Epithelial cell of proximal tubule (primary cell): ENCODE data around the gene MRPS10. TPM values are rescaled to one million over a fixed set of nuclear protein-coding genes. Genes with fewer than 3 reads are reported as not detected.
"Not testable (repeated sequence)": the region's sequence is repeated elsewhere in the genome, so short reads cannot be mapped to it uniquely, and the experiment has no call there.

Experiments
- DNase-seq: peaks from one replicate; pipeline ENCODE4 v3.0.0-alpha.2; 2011; ENCODE audit warnings: low read depth
- H3K4me3 ChIP-seq: 2 replicates; pipeline ENCODE4 v1.5.1; 2011; ENCODE audit warnings: low read depth, mild to moderate bottlenecking, low read length
- total RNA-seq: library from RNA; depleted of rRNA; stranded (reverse); fragments of >200 nt; gene quantifications from 2 replicates; pipeline ENCODE4 v1.2.3, GENCODE V29; 2015
- TF ChIP-seq, protein P1 (sequence below): conservative IDR thresholded peaks from 2 replicates; pipeline ENCODE4 v1.5.1; 2012; ENCODE audit warnings: low read depth, mild to moderate bottlenecking, low read length

MRPS10 gene
- total RNA-seq, 1 donor from 2014 or later = 40.3 TPM

DNA sequence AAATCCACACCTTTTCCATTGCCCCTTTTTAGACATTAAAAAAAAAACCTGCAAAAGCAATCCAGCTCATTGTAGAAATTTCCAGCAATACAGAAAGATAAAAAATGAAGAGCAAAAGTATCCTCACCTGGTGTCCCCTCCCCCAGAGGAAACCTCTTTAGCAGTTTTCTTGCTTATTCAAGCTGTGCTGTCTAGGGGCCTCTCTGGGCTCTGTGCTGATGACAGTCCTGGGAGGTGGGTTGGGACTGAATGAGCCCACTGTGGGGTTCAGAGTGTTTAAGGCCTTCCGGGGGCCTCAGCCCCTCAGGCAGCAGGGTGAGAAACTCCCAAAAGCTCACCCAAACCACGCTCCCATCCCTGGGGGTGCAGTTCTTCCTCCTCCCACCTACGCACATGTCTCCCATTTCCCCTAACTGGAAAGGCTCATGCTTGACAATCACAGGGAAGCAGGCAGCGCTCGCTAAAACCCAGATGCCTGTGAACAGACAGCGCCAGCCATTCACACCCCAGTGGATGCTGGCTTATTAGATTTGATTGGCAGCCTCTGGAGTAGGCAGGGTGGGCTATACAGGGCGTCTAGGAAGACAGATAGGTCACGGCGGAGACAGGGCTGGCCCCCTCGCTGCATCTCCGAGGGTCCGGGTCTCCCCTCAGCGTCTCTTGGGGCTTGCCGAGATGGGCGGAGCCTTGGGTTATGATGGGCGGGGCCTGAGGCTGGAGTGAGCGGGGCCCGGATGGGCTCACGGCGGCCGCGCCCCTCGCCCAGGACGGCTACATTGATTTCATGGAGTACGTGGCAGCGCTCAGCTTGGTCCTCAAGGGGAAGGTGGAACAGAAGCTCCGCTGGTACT lies 39.9 kb downstream of the MRPS10 start:
- TF ChIP-seq, protein P1, sequence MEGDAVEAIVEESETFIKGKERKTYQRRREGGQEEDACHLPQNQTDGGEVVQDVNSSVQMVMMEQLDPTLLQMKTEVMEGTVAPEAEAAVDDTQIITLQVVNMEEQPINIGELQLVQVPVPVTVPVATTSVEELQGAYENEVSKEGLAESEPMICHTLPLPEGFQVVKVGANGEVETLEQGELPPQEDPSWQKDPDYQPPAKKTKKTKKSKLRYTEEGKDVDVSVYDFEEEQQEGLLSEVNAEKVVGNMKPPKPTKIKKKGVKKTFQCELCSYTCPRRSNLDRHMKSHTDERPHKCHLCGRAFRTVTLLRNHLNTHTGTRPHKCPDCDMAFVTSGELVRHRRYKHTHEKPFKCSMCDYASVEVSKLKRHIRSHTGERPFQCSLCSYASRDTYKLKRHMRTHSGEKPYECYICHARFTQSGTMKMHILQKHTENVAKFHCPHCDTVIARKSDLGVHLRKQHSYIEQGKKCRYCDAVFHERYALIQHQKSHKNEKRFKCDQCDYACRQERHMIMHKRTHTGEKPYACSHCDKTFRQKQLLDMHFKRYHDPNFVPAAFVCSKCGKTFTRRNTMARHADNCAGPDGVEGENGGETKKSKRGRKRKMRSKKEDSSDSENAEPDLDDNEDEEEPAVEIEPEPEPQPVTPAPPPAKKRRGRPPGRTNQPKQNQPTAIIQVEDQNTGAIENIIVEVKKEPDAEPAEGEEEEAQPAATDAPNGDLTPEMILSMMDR = no peak
- DNase-seq = no peak
- no peak overlapping the region for H3K4me3 ChIP-seq

DNA sequence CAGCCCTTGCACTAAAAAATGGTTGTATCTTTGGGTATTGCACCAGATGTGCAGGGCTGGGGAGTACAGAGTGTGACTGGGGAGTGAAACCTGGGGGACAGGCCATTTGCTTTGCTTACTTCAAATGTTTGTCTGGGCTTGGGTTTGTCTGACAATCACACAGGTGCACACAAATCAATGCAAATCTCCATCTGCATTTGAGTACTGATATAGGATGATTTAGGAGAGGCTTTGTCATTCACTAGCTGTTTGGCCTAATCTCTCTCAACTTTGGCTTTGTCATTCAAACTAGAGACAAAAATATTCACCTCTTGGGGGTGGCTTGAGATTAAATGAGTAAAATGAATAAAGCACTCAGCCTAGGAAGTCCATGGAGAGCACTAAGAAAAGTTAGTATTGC lies 40.7 kb downstream of the MRPS10 start:
- no peak for DNase-seq
- H3K4me3 ChIP-seq = no peak overlapping the region
- TF ChIP-seq, protein P1 = no peak

DNA sequence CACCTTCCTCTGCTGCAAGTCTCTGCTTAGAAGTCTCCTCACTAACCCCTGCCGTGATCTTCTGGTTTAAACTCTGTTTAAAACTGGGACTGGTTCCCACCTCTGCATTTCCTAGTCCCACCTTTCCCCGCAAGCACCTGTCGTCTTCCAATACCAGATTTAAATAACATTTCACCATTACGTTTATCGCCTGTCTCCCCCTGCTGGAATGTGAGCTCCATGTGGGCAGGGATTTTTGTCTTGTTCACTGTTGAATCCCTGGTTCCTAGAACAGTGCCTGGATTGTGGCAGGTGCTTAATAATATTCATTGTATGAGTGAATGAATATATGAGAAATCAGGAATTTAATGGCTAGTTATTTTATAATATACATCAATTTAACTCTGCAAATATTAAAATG lies 41.8 kb downstream of the MRPS10 start:
- H3K4me3 ChIP-seq = no peak overlapping the region
- DNase-seq = no peak
- TF ChIP-seq, protein P1 = peak; percentile 47

DNA sequence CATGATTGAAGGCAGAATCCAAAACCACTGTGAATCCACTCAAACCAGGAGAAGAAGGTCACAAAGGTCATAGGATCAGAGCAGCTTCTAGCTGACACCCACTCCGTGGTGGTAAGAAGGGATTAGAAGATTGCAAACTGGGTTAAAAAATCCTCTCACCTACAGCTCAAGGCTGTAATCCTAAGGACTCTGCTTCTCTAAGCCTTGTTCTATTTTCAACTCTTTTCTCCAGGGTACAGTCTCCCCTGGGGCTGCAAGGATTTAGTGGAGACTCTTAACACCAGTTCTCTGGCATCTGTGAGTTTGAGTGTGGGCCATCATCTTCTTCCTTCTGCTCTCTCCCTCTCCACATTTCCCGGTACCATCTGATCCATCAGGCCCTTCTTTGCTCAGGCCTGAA lies 44.6 kb downstream of the MRPS10 start, which contains the start of gene GUCA1A:
Gene GUCA1A (plus strand): TSS at position 264 of the 400 bp plus-strand sequence. CDS start 250 bp downstream, outside the sequence.
- no peak for DNase-seq
- TF ChIP-seq, protein P1 = no peak
- no peak within 1 kb of the TSS for H3K4me3 ChIP-seq

DNA sequence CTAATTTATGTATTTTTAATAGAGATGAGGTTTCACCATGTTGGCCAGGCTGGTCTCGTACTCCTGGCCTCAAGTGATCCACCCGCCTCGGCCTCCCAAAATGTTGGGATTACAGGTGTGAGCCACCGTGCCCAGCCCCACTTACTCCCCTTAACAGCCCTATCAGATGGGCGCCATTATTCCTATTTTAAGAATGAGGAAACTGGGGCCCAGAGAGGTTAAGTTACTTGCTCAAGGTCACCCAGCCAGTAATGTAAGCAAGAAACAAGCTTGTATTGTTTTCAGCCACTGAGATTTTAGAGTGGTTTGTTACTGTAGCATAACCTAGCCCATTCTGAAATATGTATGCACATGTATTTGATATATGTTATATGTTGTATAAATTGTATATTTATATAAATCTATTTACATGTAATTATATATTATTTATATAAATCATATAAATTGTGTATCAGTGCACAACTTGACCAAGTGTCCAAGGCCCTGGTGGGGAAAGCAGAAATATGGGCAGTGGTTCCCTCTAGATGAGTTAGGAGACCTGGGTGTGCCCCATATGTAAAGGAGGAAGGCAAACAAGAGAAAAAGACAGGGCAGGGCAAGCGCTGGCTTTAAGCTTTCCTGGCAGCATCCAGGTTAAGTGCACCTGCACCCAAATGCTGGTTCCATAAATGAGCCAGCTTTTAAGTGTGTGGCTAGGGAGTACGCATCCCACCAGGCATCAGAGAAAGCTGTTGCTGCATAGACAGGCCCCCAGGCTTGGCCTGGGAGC lies 45.7 kb downstream of the MRPS10 start:
- TF ChIP-seq, protein P1 = no peak
- no peak for DNase-seq
- H3K4me3 ChIP-seq = no peak overlapping the region

DNA sequence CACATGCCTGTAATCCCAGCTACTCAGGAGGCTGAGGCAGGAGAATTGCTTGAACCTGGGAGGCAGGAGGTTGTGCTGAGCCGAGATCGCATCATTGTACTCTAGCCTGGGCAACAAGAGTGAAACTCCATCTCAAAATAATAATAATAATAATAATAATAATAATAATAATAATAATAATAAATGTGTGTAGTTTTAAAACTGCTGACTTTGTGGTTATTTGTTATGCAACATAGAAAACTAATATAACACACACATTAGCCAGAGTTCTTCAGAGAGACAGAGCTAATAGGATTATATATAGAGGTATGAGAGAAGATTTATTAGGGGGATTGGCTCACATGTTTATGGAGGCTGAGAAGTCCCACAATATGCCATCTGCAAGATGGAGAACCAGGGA lies 47.9 kb downstream of the MRPS10 start:
- H3K4me3 ChIP-seq, DNase-seq: not testable (repeated sequence)

DNA sequence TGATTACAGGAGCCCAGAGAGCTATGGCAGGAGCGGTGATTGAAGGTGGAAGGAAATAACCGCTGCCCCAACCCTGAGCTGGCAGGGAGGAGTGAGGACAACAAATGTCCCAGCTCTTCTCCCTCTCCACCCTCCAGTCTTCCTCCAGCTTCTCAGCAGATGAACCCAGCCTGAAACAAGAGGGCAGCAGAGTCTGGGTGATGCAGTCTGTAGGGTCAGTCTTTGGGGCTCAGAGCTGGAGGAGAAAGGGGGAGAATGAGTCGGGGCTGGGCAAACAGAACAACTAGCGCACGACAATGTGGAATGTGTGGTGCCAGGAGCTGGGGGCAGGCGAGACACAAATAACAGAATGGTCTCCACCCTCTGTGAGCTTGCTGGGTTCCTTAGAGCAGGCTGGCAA lies 49.0 kb downstream of the MRPS10 start:
- no peak overlapping the region for H3K4me3 ChIP-seq
- TF ChIP-seq, protein P1 = peak; percentile 24
- DNase-seq = no peak
